DND-41 (cell line): ENCODE results near the gene CNRIP1.

Experiments used
- ATAC-seq: fragments of 200-7000 bp; cut with Tn5 transposase; 3 replicates; pipeline ENCODE4 v1.9.1; 2021; ENCODE audit warnings: low read depth; ENCODE audit not compliant: insufficient read depth
- DNase-seq: peaks from one replicate; pipeline ENCODE4 v3.0.0-alpha.2; 2020
- H2AFZ ChIP-seq: 2 replicates; pipeline ENCODE4 v1.6.0; 2012; ENCODE audit warnings: low read depth, low read length
- H3K27ac ChIP-seq: 2 replicates; pipeline ENCODE4 v1.5.1; 2012; ENCODE audit warnings: low read length, inconsistent platforms
- H3K27me3 ChIP-seq: fragments of 200-600 bp; sonication (generic); 2 replicates; pipeline ENCODE4 v1.6.0; 2012; ENCODE audit warnings: low read length, mild to moderate bottlenecking, inconsistent platforms; ENCODE audit not compliant: insufficient read depth, poor library complexity
- H3K36me3 ChIP-seq: 2 replicates; pipeline ENCODE4 v1.5.1; 2012; ENCODE audit warnings: low read length, inconsistent platforms; ENCODE audit not compliant: insufficient read depth
- H3K4me1 ChIP-seq: 2 replicates; pipeline ENCODE4 v1.5.1; 2012; ENCODE audit warnings: mild to moderate bottlenecking, low read length; ENCODE audit not compliant: insufficient read depth
- H3K4me2 ChIP-seq: 2 replicates; pipeline ENCODE4 v1.6.0; 2012; ENCODE audit warnings: mild to moderate bottlenecking, moderate library complexity, low read length, inconsistent platforms; ENCODE audit not compliant: insufficient read depth
- H3K4me3 ChIP-seq, 2 experiments: fragments of 200-600 bp in 1 of 2; shearing (Covaris generic) in 1 of 2; 2 replicates each; pipeline ENCODE4 v1.5.1; 2012 to 2016; ENCODE audit warnings: inconsistent platforms in 2 of 2, low read length in 2 of 2, mild to moderate bottlenecking in 2 of 2, low read depth in 1 of 2, moderate library complexity in 1 of 2
- H3K79me2 ChIP-seq: 2 replicates; pipeline ENCODE4 v1.6.0; 2012; ENCODE audit warnings: low read length, inconsistent platforms; ENCODE audit not compliant: insufficient read depth
- H3K9ac ChIP-seq: 2 replicates; pipeline ENCODE4 v1.6.0; 2012; ENCODE audit warnings: low read depth, mild to moderate bottlenecking, inconsistent platforms, low read length, moderate library complexity
- H3K9me3 ChIP-seq: 2 replicates; pipeline ENCODE4 v1.5.1; 2012; ENCODE audit warnings: low read length, moderate library complexity, mild to moderate bottlenecking, inconsistent platforms; ENCODE audit not compliant: insufficient read depth, severe bottlenecking
- H4K20me1 ChIP-seq: 2 replicates; pipeline ENCODE4 v1.6.0; 2012; ENCODE audit warnings: low read length; ENCODE audit not compliant: insufficient read depth
- CTCF ChIP-seq: IDR thresholded peaks from 2 replicates; pipeline ENCODE4 v1.5.1; 2012; ENCODE audit warnings: borderline replicate concordance, low read length, moderate library complexity, mild to moderate bottlenecking; ENCODE audit not compliant: poor library complexity, severe bottlenecking; ENCODE audit errors: extremely low read depth
- EZH2 ChIP-seq: IDR thresholded peaks from 3 replicates; pipeline ENCODE4 v1.6.1; 2012; ENCODE audit warnings: borderline replicate concordance, low read depth, mild to moderate bottlenecking, moderate library complexity, low read length, inconsistent platforms; ENCODE audit not compliant: severe bottlenecking

The CNRIP1 gene

GRCh38 chr2:68245672-68246071, 74.1 kb downstream of the CNRIP1 start:
- Histone ChIP-seq H3K9ac (no peak overlapping the region), H3K27me3 (no peaks in the 10 kb centered on the region), H3K4me2 (no peak overlapping the region), H2AFZ (no peak overlapping the region), H3K9me3 (no peaks in the 10 kb centered on the region), H3K4me1 (peaks cover 51% of the 10 kb centered on the region), H3K36me3 (peaks cover 28% of the 10 kb centered on the region), H3K79me2 (peaks cover 100% of the 10 kb centered on the region), H3K4me3 (no peak overlapping the region), H4K20me1 (peaks cover 97% of the 10 kb centered on the region), H3K27ac (no peak overlapping the region)
- DNase-seq (no peak), ATAC-seq (no peak)
- TF ChIP-seq CTCF (no peak), EZH2 (no peak)

DNA sequence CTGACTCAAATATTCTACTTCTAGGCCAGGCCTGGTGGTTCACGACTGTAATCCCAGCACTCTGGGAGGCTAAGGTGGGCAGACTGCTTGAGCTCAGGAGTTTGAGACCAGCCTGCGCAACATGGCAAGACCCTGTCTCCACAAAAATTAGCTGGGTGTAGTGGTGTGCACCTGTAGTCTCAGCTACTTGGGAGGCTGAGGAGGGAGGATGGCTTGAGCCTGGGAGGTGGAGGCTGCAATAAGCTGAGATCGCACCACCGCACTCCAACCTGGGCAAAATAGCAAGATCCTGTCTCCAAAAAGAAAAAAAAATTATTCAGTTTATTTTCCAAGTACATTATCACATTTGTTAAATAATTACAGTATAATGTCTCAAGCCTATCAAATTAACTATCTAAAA, 74.7 kb downstream of the CNRIP1 start:
- Histone ChIP-seq H3K9ac (no peak overlapping the region), H3K4me1 (peaks cover 45% of the 10 kb centered on the region), H3K27ac (no peak overlapping the region), H2AFZ (no peak overlapping the region), H3K4me3 (no peak overlapping the region), H3K9me3 (no peaks in the 10 kb centered on the region), H3K79me2 (peaks cover 100% of the 10 kb centered on the region), H3K36me3 (peaks cover 26% of the 10 kb centered on the region), H3K4me2 (no peak overlapping the region; the same call in 1 of the 2 replicates), H3K27me3 (no peaks in the 10 kb centered on the region), H4K20me1 (peaks cover 97% of the 10 kb centered on the region)
- no peak for TF ChIP-seq CTCF
- TF ChIP-seq EZH2, result no peak
- no peak for DNase-seq
- no peak for ATAC-seq

- ATAC-seq (no peak), DNase-seq (no peak)
- no peak overlapping the region for H3K27ac ChIP-seq
- no peak overlapping the region for H3K4me3 ChIP-seq
- peaks cover 21% of the 10 kb centered on the region for H3K36me3 ChIP-seq
- H3K79me2 ChIP-seq, result peaks cover 100% of the 10 kb centered on the region
- H3K4me1 ChIP-seq, result peaks cover 39% of the 10 kb centered on the region
- H4K20me1 ChIP-seq, result peaks cover 97% of the 10 kb centered on the region
- no peaks in the 10 kb centered on the region for H3K27me3 ChIP-seq
- H2AFZ ChIP-seq, result no peak overlapping the region
- no peaks in the 10 kb centered on the region for H3K9me3 ChIP-seq
- no peak overlapping the region for H3K9ac ChIP-seq
- H3K4me2 ChIP-seq, result peak overlapping the region; percentile 13; the same call in 1 of the 2 replicates
- no peak for TF ChIP-seq EZH2
- TF ChIP-seq CTCF, result peak; percentile 13
Observed at GRCh38 chr2:68244456-68244855, 75.3 kb downstream of the CNRIP1 start.
